Measurements from ENCODE around the gene HPGDS.
"Not testable (repeated sequence)": the region's sequence is repeated elsewhere in the genome, so short reads cannot be mapped to it uniquely, and the experiment has no call there.

Gene HPGDS

DNA sequence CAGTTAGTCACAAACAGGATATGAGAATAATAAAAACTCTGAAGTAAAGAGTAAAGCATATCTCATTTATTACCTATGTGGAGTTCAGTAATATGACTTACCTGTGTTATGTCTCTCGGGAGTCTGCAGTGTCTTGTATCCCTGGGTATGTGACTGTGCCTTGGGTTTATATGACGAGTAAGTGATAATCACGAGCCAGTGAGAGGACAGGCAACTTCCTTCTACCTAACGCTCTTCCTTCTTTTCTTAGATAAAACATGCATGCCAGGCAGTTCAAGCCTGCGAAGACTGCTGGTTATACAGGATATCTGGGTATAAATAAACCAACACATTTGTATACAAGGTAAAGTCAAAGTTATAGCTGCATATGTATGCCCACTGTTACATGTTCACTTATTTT is at the start of gene HPGDS:
Gene HPGDS (minus strand): TSS at position 143 of the 400 bp plus-strand sequence. CDS start 8,207 bp downstream, outside the sequence.
- no peak within 1 kb of the TSS for H3K4me3 ChIP-seq (ENCODE audit: low read length)
- no peak for DNase-seq (ENCODE audit: low read depth)
- TF ChIP-seq, protein P1, sequence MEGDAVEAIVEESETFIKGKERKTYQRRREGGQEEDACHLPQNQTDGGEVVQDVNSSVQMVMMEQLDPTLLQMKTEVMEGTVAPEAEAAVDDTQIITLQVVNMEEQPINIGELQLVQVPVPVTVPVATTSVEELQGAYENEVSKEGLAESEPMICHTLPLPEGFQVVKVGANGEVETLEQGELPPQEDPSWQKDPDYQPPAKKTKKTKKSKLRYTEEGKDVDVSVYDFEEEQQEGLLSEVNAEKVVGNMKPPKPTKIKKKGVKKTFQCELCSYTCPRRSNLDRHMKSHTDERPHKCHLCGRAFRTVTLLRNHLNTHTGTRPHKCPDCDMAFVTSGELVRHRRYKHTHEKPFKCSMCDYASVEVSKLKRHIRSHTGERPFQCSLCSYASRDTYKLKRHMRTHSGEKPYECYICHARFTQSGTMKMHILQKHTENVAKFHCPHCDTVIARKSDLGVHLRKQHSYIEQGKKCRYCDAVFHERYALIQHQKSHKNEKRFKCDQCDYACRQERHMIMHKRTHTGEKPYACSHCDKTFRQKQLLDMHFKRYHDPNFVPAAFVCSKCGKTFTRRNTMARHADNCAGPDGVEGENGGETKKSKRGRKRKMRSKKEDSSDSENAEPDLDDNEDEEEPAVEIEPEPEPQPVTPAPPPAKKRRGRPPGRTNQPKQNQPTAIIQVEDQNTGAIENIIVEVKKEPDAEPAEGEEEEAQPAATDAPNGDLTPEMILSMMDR (conservative IDR thresholded peaks at IDR 0.05; ENCODE audit: low read length) = no peak

DNA sequence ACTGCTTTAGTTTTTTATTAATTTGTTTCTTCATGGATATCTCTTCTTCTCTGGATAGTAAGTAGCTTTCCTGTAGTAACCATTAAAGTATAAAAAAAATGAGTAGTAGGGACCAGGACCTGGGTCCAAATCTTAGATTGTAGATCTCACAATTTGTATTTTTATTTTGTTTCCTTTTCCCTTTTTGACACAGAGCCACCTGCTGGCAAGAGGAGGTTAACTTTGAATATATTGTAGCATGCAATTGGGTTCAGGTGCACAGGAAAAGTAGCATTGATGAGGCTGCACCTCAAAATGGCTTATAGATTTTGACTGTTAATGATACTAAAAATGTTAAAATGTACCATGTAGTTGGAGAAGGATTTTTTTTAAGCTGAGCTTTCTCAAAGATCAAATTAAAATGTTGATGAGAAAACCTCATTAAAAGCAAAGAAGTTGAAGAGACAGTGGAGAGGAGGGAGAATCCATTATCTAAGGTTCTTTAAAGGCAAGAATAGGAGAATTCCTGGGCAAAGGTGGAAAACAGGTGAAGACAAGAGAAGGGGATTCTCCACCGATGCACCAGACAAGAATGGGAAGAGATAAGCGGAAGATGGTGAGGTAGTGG is 48.3 kb upstream of the HPGDS start:
- TF ChIP-seq, protein P1 (conservative IDR thresholded peaks at IDR 0.05; ENCODE audit: low read length) = peak; percentile 49
- no peak for DNase-seq (ENCODE audit: low read depth)
- no peak overlapping the region for H3K4me3 ChIP-seq (ENCODE audit: low read length)

DNA sequence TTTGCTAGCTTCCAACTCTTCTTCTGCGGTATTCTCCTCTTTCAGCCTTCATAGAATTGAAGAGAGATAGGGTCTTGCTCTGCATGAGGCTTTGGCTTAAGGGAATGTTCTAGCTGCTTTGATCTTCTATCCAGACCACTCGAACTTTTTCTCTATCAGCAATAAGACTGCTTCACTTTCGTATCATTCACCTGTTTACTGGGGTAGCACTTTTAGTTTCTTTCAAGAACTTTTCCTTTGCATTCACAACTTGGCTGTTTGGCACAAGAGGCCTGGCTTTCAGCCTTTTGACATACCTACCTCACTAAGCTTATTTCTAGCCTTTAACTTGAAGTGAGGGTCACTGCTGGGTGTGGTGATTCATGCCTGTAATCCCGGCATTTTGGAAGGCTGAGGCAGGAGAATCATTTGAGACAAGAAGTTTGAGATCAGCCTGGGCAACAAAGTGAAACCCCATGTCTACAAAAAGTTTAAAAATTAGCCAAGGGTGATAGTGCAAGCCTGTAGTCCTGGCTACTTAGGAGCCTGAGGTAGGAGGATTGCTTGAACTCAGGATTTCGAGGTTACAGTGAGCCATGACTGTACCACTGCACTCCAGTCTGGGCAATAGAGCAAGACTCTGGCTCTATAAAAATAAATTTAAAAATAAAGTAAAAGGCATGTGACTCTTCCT is 47.1 kb upstream of the HPGDS start:
- DNase-seq (ENCODE audit: low read depth) = no peak
- TF ChIP-seq, protein P1 (conservative IDR thresholded peaks at IDR 0.05; ENCODE audit: low read length) = no peak
- H3K4me3 ChIP-seq (ENCODE audit: low read length) = no peak overlapping the region

DNA sequence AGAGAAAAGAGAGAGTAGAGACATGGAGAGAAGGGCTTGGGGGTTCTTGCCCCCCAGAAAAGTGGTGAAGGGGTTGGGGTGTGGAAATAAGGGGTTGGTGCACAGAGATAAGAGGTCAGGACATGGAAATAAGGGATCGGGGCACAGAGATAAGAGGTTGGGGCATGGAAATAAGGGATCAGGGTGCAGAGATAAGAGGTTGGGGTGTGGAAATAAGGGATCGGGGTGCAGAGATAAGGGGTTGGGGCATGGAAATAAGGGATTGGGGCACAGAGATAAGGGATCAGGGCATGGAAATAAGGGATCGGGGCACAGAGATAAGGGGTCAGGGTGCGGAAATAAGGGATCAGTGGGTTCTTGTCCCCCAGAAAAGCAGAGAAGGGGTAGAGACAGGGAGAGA is 45.3 kb upstream of the HPGDS start:
- DNase-seq (ENCODE audit: low read depth); H3K4me3 ChIP-seq (ENCODE audit: low read length): not testable (repeated sequence)

DNA sequence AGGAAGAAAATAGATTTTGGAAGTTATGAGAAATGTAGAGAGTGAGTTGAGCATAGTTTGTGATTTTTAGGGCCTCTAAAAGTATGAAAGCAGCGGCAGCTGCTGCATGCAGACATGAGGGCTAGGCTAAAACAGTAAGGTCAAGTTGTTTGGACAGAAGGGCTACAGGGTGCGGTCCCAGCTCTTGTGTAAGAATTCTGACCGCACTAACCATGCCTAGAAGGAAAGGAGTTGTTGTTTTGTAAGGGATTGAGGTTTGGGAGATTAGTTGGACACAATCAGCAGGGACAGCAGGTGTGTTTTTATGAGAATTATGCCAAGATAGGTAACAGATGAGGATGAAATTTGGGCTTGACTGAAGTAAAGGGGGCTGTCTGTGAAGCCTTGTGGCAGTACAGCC is 42.8 kb upstream of the HPGDS start:
- DNase-seq (ENCODE audit: low read depth); H3K4me3 ChIP-seq (ENCODE audit: low read length): not testable (repeated sequence)

DNA sequence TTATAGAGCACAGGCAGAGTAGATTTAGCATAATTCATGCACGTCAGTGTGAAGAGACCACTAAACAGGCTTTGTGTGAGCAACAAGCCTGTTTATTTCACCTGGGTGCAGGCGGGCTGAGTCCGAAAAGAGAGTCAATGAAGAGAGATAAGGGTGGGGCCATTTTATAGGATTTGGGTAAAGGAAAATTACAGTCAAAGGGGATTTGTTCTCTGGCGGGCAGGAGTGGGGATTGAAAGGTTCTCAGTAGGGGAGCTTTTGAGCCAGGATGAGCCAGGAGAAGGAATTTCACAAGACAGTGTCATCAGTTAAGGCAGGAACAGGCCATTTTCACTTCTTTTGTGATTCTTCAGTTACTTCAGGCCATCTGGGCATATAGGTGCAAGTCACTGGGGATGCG is 40.3 kb upstream of the HPGDS start:
- DNase-seq (ENCODE audit: low read depth) = not testable (repeated sequence)

DNA sequence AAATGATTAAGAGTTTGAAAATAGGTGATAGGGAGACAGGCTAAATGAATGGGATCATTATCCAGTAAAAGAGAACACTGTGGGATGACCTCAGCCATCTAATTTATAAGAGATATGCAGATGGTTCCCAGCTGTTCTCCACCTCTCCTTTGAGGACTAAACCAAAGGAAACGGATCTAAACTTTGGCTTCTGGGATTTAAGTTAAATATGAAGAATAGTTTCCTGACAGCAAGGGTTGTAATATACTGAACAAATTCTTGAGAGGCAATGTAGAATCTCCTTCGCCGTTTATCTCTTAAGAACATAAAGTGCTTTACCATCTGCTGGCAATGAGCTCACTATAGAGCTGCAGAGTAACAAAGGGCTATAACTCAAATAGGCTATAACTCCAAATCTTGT is 35.4 kb upstream of the HPGDS start:
- TF ChIP-seq, protein P1 (conservative IDR thresholded peaks at IDR 0.05; ENCODE audit: low read length) = no peak
- DNase-seq (ENCODE audit: low read depth) = no peak

More for the DNA sequence above, 40.3 kb upstream of the HPGDS start:
- H3K4me3 ChIP-seq (ENCODE audit: low read length) = not testable (repeated sequence)

DNA sequence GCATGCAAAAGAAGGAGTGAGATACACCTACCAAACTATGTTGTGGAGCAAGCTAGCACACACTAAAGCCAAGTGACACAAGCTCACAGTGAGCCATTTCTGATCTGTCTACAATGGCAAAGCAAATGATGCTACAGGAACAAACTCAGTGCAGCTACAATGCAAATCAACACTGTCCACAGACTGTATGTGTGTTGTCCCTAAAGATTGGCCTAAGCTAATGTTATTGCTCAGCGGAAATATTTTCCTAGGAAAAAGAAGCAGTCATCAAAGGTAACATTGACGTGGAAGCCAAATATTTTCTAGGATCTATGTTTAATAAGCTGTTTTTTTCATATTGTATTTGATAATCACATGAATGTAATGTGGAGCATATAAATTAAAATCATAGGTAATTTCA is 34.7 kb upstream of the HPGDS start:
- no peak for DNase-seq (ENCODE audit: low read depth)
- TF ChIP-seq, protein P1 (conservative IDR thresholded peaks at IDR 0.05; ENCODE audit: low read length) = no peak
- H3K4me3 ChIP-seq (ENCODE audit: low read length) = no peak overlapping the region

More for the DNA sequence above, 35.4 kb upstream of the HPGDS start:
- H3K4me3 ChIP-seq (ENCODE audit: low read length) = no peak overlapping the region
